Neural progenitor cell (in vitro differentiated cells): ENCODE measurements around the gene CARD19. TPM values are rescaled to one million over a fixed set of nuclear protein-coding genes. Genes with fewer than 3 reads are reported as not detected.

ENCODE experiments used
- DNase-seq: peaks from one replicate; pipeline ENCODE4 v3.0.0-alpha.2; 2016; ENCODE audit warnings: low spot score
- H2AFZ ChIP-seq: fragments of 200-600 bp; sonication (generic); replicated peaks from 2 replicates; pipeline ENCODE4 v1.6.1; 2016; ENCODE audit warnings: antibody characterized with exemption
- H3F3A ChIP-seq: fragments of 200-600 bp; sonication (generic); 2 replicates; pipeline ENCODE4 v1.6.1; 2016; ENCODE audit warnings: antibody characterized with exemption, low read depth
- H3K27ac ChIP-seq: fragments of 200-600 bp; sonication (generic); 2 replicates; pipeline ENCODE4 v1.5.1; 2016; ENCODE audit warnings: mild to moderate bottlenecking
- H3K27me3 ChIP-seq: fragments of 200-600 bp; sonication (generic); 2 replicates; pipeline ENCODE4 v1.6.1; 2016; ENCODE audit warnings: mild to moderate bottlenecking, moderate library complexity
- H3K36me3 ChIP-seq: fragments of 200-600 bp; sonication (generic); 2 replicates; pipeline ENCODE4 v1.5.1; 2016
- H3K4me1 ChIP-seq: fragments of 200-600 bp; sonication (generic); 2 replicates; pipeline ENCODE4 v1.6.1; 2016; ENCODE audit warnings: mixed run types
- H3K4me2 ChIP-seq: fragments of 200-600 bp; sonication (generic); 2 replicates; pipeline ENCODE4 v1.6.1; 2016
- H3K4me3 ChIP-seq: fragments of 200-600 bp; sonication (generic); 2 replicates; pipeline ENCODE4 v1.5.1; 2016
- H3K79me2 ChIP-seq: fragments of 200-600 bp; sonication (generic); 2 replicates; pipeline ENCODE4 v1.6.1; 2016; ENCODE audit warnings: low read depth
- H3K9ac ChIP-seq: fragments of 200-600 bp; sonication (generic); 2 replicates; pipeline ENCODE4 v1.6.1; 2016
- H3K9me3 ChIP-seq: fragments of 200-600 bp; sonication (generic); 2 replicates; pipeline ENCODE4 v1.5.1; 2016; ENCODE audit warnings: low read depth
- H4K20me1 ChIP-seq: fragments of 200-600 bp; sonication (generic); 2 replicates; pipeline ENCODE4 v1.6.1; 2016; ENCODE audit warnings: low read depth
- H3K27ac Mint-ChIP-seq: 3 replicates; pipeline ENCODE4 v1.8.0; 2021; ENCODE audit warnings: mixed read lengths
- H3K27me3 Mint-ChIP-seq: 2 replicates; pipeline ENCODE4 v1.8.0; 2022; ENCODE audit warnings: low read depth, mild to moderate bottlenecking, inconsistent platforms, moderate library complexity, mixed read lengths; ENCODE audit not compliant: insufficient read depth
- H3K36me3 Mint-ChIP-seq: 3 replicates; pipeline ENCODE4 v1.8.0; 2021; ENCODE audit warnings: mixed read lengths
- H3K4me1 Mint-ChIP-seq: 3 replicates; pipeline ENCODE4 v1.8.0; 2021; ENCODE audit warnings: mixed read lengths
- H3K4me3 Mint-ChIP-seq: 3 replicates; pipeline ENCODE4 v1.8.0; 2021; ENCODE audit warnings: mild to moderate bottlenecking, moderate library complexity, mixed read lengths
- H3K9me3 Mint-ChIP-seq: 3 replicates; pipeline ENCODE4 v1.8.0; 2020; ENCODE audit warnings: mixed read lengths
- EZH2 ChIP-seq: fragments of 200-600 bp; sonication (generic); IDR thresholded peaks from 2 replicates; pipeline ENCODE4 v1.6.1; 2017; ENCODE audit warnings: antibody characterized with exemption, mild to moderate bottlenecking, moderate library complexity
- EZH2phosphoT487 ChIP-seq: fragments of 200-600 bp; sonication (generic); IDR thresholded peaks from 2 replicates; pipeline ENCODE4 v1.6.1; 2017; ENCODE audit warnings: antibody characterized with exemption
- total RNA-seq: library from RNA; depleted of rRNA; stranded (reverse); fragments of >200 nt; gene quantifications from 2 replicates; pipeline ENCODE4 v1.2.3, GENCODE V29; 2015; ENCODE audit warnings: low replicate concordance
- TF ChIP-seq, protein P1 (sequence below): fragments of 200-600 bp; sonication (generic); IDR thresholded peaks from 2 replicates; pipeline ENCODE4 v1.5.1; 2017; ENCODE audit warnings: antibody characterized with exemption, mild to moderate bottlenecking

Gene CARD19
- total RNA-seq, 1 donor from 2014 or later = 12.3 TPM

- H3K27me3 Mint-ChIP-seq = peaks cover 4% of the 10 kb centered on the region
- Histone ChIP-seq H3K4me1 (no peaks in the 10 kb centered on the region), H3F3A (no peaks in the 10 kb centered on the region), H3K79me2 (no peaks in the 10 kb centered on the region), H3K36me3 (no peaks in the 10 kb centered on the region), H3K4me3 (no peak overlapping the region), H3K27me3 (no peaks in the 10 kb centered on the region), H3K4me2 (no peak overlapping the region), H3K27ac (no peak overlapping the region), H3K9ac (no peak overlapping the region), H4K20me1 (no peaks in the 10 kb centered on the region), H2AFZ (no peak overlapping the region), H3K9me3 (no peaks in the 10 kb centered on the region)
- DNase-seq = no peak
- no peak overlapping the region for H3K27ac Mint-ChIP-seq
- peaks cover 3% of the 10 kb centered on the region for H3K36me3 Mint-ChIP-seq
- TF ChIP-seq, protein P1, sequence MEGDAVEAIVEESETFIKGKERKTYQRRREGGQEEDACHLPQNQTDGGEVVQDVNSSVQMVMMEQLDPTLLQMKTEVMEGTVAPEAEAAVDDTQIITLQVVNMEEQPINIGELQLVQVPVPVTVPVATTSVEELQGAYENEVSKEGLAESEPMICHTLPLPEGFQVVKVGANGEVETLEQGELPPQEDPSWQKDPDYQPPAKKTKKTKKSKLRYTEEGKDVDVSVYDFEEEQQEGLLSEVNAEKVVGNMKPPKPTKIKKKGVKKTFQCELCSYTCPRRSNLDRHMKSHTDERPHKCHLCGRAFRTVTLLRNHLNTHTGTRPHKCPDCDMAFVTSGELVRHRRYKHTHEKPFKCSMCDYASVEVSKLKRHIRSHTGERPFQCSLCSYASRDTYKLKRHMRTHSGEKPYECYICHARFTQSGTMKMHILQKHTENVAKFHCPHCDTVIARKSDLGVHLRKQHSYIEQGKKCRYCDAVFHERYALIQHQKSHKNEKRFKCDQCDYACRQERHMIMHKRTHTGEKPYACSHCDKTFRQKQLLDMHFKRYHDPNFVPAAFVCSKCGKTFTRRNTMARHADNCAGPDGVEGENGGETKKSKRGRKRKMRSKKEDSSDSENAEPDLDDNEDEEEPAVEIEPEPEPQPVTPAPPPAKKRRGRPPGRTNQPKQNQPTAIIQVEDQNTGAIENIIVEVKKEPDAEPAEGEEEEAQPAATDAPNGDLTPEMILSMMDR = no peak
- H3K4me3 Mint-ChIP-seq = no peak overlapping the region
- no peaks in the 10 kb centered on the region for H3K9me3 Mint-ChIP-seq
- peaks cover 6% of the 10 kb centered on the region for H3K4me1 Mint-ChIP-seq
These were observed 24.9 kb downstream of the CARD19 start for GRCh38 chr9:93120846-93121315.

GRCh38 chr9:93121316-93122241 lies 25.6 kb downstream of the CARD19 start:
- Histone ChIP-seq H3K4me1 (peaks cover 4% of the 10 kb centered on the region), H3K4me3 (no peak overlapping the region), H4K20me1 (no peaks in the 10 kb centered on the region), H2AFZ (no peak overlapping the region), H3K27ac (no peak overlapping the region), H3K4me2 (no peak overlapping the region), H3K36me3 (no peaks in the 10 kb centered on the region), H3F3A (no peaks in the 10 kb centered on the region), H3K27me3 (no peaks in the 10 kb centered on the region), H3K9ac (no peak overlapping the region), H3K9me3 (no peaks in the 10 kb centered on the region), H3K79me2 (no peaks in the 10 kb centered on the region)
- no peak overlapping the region for H3K4me3 Mint-ChIP-seq
- H3K4me1 Mint-ChIP-seq = peaks cover 12% of the 10 kb centered on the region
- no peaks in the 10 kb centered on the region for H3K9me3 Mint-ChIP-seq
- no peak overlapping the region for H3K27ac Mint-ChIP-seq
- peaks cover 3% of the 10 kb centered on the region for H3K36me3 Mint-ChIP-seq
- H3K27me3 Mint-ChIP-seq = peaks cover 4% of the 10 kb centered on the region
- TF ChIP-seq EZH2 = no peak
- no peak for DNase-seq

- TF ChIP-seq EZH2phosphoT487 = no peak
- no peaks in the 10 kb centered on the region for H3K9me3 ChIP-seq
- no peak overlapping the region for H3K9ac ChIP-seq
- no peak overlapping the region for H3K27ac Mint-ChIP-seq
- peaks cover 4% of the 10 kb centered on the region for H3K27me3 Mint-ChIP-seq
- no peaks in the 10 kb centered on the region for H4K20me1 ChIP-seq
- no peaks in the 10 kb centered on the region for H3K9me3 Mint-ChIP-seq
- H2AFZ ChIP-seq = no peak overlapping the region
- H3K4me3 ChIP-seq = no peak overlapping the region
- no peak overlapping the region for H3K4me2 ChIP-seq
- H3K4me1 Mint-ChIP-seq = peaks cover 22% of the 10 kb centered on the region
- peaks cover 10% of the 10 kb centered on the region for H3K4me1 ChIP-seq
- no peak for DNase-seq
- no peaks in the 10 kb centered on the region for H3K36me3 ChIP-seq
- H3K27me3 ChIP-seq = no peaks in the 10 kb centered on the region
- no peak overlapping the region for H3K4me3 Mint-ChIP-seq
- no peaks in the 10 kb centered on the region for H3K79me2 ChIP-seq
- H3K36me3 Mint-ChIP-seq = peaks cover 3% of the 10 kb centered on the region
- no peak overlapping the region for H3K27ac ChIP-seq
- no peaks in the 10 kb centered on the region for H3F3A ChIP-seq
These were observed 26.8 kb downstream of the CARD19 start for GRCh38 chr9:93122721-93123221.

DNA sequence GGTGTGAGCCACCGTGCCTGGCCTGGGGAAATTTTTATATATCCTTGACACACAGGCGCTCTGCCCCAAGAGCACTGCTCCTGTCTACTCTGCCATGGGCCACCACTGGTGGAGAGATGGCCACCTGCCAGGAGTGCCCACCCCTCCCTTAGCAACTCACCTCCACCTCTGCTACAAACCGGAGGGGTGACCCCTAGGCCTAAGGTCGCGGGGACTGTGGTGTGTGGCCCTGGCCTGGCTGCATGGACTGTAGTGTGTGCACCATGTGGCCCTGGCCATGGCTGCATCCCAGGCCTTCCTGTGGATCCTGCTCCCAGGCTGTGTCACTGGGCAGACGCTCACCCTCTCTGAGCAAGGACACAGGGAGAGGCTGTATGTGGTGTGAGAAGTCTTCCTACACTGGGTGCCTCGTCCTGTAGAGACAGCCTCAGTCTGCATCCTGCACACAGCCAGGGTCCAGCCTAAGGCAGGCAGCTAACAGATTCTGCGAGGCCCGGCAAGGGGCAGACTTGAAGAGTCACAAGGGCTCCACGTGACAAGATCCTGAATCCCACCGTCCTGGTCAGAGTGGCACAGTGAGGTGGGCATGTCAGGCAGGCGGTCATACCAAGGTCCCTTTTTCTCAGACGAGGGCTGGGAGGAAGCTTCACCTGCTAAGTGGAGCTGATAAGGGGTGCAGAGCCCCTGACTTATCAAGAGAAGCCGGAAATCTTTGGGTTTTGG lies 27.7 kb downstream of the CARD19 start:
- H3K9me3 Mint-ChIP-seq = no peaks in the 10 kb centered on the region
- no peaks in the 10 kb centered on the region for H3F3A ChIP-seq
- H4K20me1 ChIP-seq = no peaks in the 10 kb centered on the region
- H2AFZ ChIP-seq = no peak overlapping the region
- peaks cover 10% of the 10 kb centered on the region for H3K4me1 ChIP-seq
- H3K4me3 ChIP-seq = no peak overlapping the region
- peaks cover 26% of the 10 kb centered on the region for H3K4me1 Mint-ChIP-seq
- H3K4me3 Mint-ChIP-seq = no peak overlapping the region
- H3K9me3 ChIP-seq = no peaks in the 10 kb centered on the region
- no peak for DNase-seq
- H3K79me2 ChIP-seq = no peaks in the 10 kb centered on the region
- H3K27ac ChIP-seq = no peak overlapping the region
- no peaks in the 10 kb centered on the region for H3K36me3 ChIP-seq
- TF ChIP-seq EZH2 (no peak), EZH2phosphoT487 (no peak)
- TF ChIP-seq, protein P1 = no peak
- H3K36me3 Mint-ChIP-seq = peaks cover 3% of the 10 kb centered on the region
- no peaks in the 10 kb centered on the region for H3K27me3 ChIP-seq
- H3K27ac Mint-ChIP-seq = no peak overlapping the region
- no peak overlapping the region for H3K9ac ChIP-seq
- no peak overlapping the region for H3K4me2 ChIP-seq
- peaks cover 4% of the 10 kb centered on the region for H3K27me3 Mint-ChIP-seq
